Keratinocyte (primary cell): Measurements from ENCODE around the gene MBTPS1.

Source experiments
- CTCF ChIP-seq, 3 experiments: IDR thresholded peaks in 1 of 3; conservative IDR thresholded peaks in 1 of 3; optimal IDR thresholded peaks in 1 of 3; 2 replicates in 2 of 3; 3 replicates in 1 of 3; pipeline versions ENCODE3 to v1.5.1; 2011; ENCODE audit warnings: low read length in 3 of 3, mild to moderate bottlenecking in 3 of 3, moderate library complexity in 2 of 3, control low read depth in 1 of 3, inconsistent platforms in 1 of 3; ENCODE audit not compliant: insufficient read depth in 2 of 3; ENCODE audit errors: extremely low read depth in 1 of 3
- EZH2 ChIP-seq: IDR thresholded peaks from one replicate; pipeline ENCODE4 v1.6.1; 2012; ENCODE audit warnings: inconsistent platforms, mild to moderate bottlenecking, low read length, moderate library complexity

GRCh38 chr16:84087466-84088151 is 29.1 kb downstream of the MBTPS1 start:
- TF ChIP-seq CTCF (optimal IDR thresholded peaks at IDR 0.05 in 1 of 3, IDR thresholded peaks at IDR 0.05 in 1 of 3, conservative IDR thresholded peaks at IDR 0.05 in 1 of 3; ENCODE audit: extremely low read depth in 1 of 3, insufficient read depth in 2 of 3, low read length in 3 of 3) (no peak), EZH2 (no peak)
